Measurements from ENCODE around the gene BIN1.
"Not testable (repeated sequence)": the region's sequence is repeated elsewhere in the genome, so short reads cannot be mapped to it uniquely, and the experiment has no call there.

BIN1 gene

GRCh38 chr2:127029350-127030051 is 77.5 kb downstream of the BIN1 start:
- Histone ChIP-seq H3K4me3 (ENCODE audit: low read depth, low read length) (no peak overlapping the region), H3K23ac (ENCODE audit: low read length) (no peak overlapping the region), H3K27me3 (ENCODE audit: insufficient read depth, low read length) (no peaks in the 10 kb centered on the region), H2AFZ (ENCODE audit: insufficient read depth, low read length, poor library complexity) (no peak overlapping the region), H3K27ac (ENCODE audit: low read depth, low read length) (no peak overlapping the region), H3K79me2 (ENCODE audit: control insufficient read depth, insufficient read depth, low read length, poor library complexity) (no peaks in the 10 kb centered on the region), H2BK120ac (ENCODE audit: insufficient read depth, low read length, poor library complexity) (no peak overlapping the region), H3K18ac (ENCODE audit: low read length) (no peak overlapping the region), H3K4me1 (ENCODE audit: control insufficient read depth in 1 of 2, insufficient read depth in 2 of 2, low read length in 2 of 2) (peaks cover 5 to 7% of the 10 kb centered on the region in 2 experiments), H3K79me1 (ENCODE audit: low read length) (peaks cover 2% of the 10 kb centered on the region), H3K36me3 (ENCODE audit: control insufficient read depth in 1 of 2, insufficient read depth in 2 of 2, low read length in 2 of 2) (no peaks in the 10 kb centered on the region), H2BK5ac (ENCODE audit: low read depth, low read length, poor library complexity) (no peak overlapping the region), H2AK5ac (ENCODE audit: low read length) (no peak overlapping the region), H3K9ac (ENCODE audit: low read length) (no peak overlapping the region), H4K8ac (ENCODE audit: low read depth, low read length) (no peak overlapping the region), H3K4me2 (ENCODE audit: low read length) (no peak overlapping the region), H4K91ac (ENCODE audit: low read depth, low read length) (no peak overlapping the region), H3K4ac (ENCODE audit: low read depth, low read length) (no peak overlapping the region), H3K14ac (ENCODE audit: low read length) (no peak overlapping the region), H4K12ac (ENCODE audit: low read depth, low read length) (no peak overlapping the region), H3K9me3 (ENCODE audit: insufficient read depth, low read depth, low read length) (no peaks in the 10 kb centered on the region), H2BK12ac (ENCODE audit: low read length) (no peak overlapping the region)
- no CpG with 5 or more reads among the region's 5 CpGs for WGBS (ENCODE audit: extremely low coverage, insufficient coverage, insufficient read length)
- DNase-seq, result no peak

DNA sequence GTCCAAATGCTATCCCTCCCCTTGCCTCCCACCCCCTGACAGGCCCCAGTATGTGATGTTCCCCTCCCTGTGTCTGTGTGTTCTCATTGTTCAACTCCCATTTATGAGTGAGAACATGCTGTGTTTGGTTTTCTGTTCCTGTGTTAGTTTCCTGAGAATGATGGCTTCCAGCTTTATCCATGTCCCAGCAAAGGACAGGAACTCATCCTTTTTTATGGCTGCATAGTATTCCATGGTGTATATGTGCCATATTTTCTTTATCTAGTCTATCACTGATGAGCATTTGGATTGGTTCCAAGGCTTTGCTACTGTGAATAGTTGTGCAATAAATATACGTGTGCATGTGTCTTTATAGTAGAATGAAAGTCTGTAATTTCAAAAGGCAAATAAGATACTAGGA is 78.2 kb downstream of the BIN1 start:
- H3K4me3 ChIP-seq (ENCODE audit: low read depth, low read length); H4K8ac ChIP-seq (ENCODE audit: low read depth, low read length); H3K79me1 ChIP-seq (ENCODE audit: low read length); H3K4me1 ChIP-seq (ENCODE audit: control insufficient read depth in 1 of 2, insufficient read depth in 2 of 2, low read length in 2 of 2); H3K36me3 ChIP-seq (ENCODE audit: control insufficient read depth in 1 of 2, insufficient read depth in 2 of 2, low read length in 2 of 2); H2BK5ac ChIP-seq (ENCODE audit: low read depth, low read length, poor library complexity); H4K12ac ChIP-seq (ENCODE audit: low read depth, low read length); H3K79me2 ChIP-seq (ENCODE audit: control insufficient read depth, insufficient read depth, low read length, poor library complexity); H2BK120ac ChIP-seq (ENCODE audit: insufficient read depth, low read length, poor library complexity); H2AFZ ChIP-seq (ENCODE audit: insufficient read depth, low read length, poor library complexity); H3K14ac ChIP-seq (ENCODE audit: low read length); H3K9ac ChIP-seq (ENCODE audit: low read length); H2AK5ac ChIP-seq (ENCODE audit: low read length); H3K4me2 ChIP-seq (ENCODE audit: low read length); H3K23ac ChIP-seq (ENCODE audit: low read length); H4K91ac ChIP-seq (ENCODE audit: low read depth, low read length); H3K27me3 ChIP-seq (ENCODE audit: insufficient read depth, low read length); H2BK12ac ChIP-seq (ENCODE audit: low read length); H3K27ac ChIP-seq (ENCODE audit: low read depth, low read length); H3K4ac ChIP-seq (ENCODE audit: low read depth, low read length); DNase-seq; H3K18ac ChIP-seq (ENCODE audit: low read length); H3K9me3 ChIP-seq (ENCODE audit: insufficient read depth, low read depth, low read length): not testable (repeated sequence)
- no CpG with 5 or more reads among the region's 1 CpG for WGBS (ENCODE audit: extremely low coverage, insufficient coverage, insufficient read length)

- H3K79me2 ChIP-seq (ENCODE audit: control insufficient read depth, insufficient read depth, low read length, poor library complexity), result no peaks in the 10 kb centered on the region
- H3K4me3 ChIP-seq (ENCODE audit: low read depth, low read length), result no peak overlapping the region
- no peak overlapping the region for H4K91ac ChIP-seq (ENCODE audit: low read depth, low read length)
- no peak overlapping the region for H4K12ac ChIP-seq (ENCODE audit: low read depth, low read length)
- no peak overlapping the region for H3K23ac ChIP-seq (ENCODE audit: low read length)
- H3K27ac ChIP-seq (ENCODE audit: low read depth, low read length), result no peak overlapping the region
- no peak overlapping the region for H2AK5ac ChIP-seq (ENCODE audit: low read length)
- H3K18ac ChIP-seq (ENCODE audit: low read length), result no peak overlapping the region
- no peaks in the 10 kb centered on the region for H3K9me3 ChIP-seq (ENCODE audit: insufficient read depth, low read depth, low read length)
- peaks cover 5 to 7% of the 10 kb centered on the region in 2 experiments for H3K4me1 ChIP-seq (ENCODE audit: control insufficient read depth in 1 of 2, insufficient read depth in 2 of 2, low read length in 2 of 2)
- peaks cover 2% of the 10 kb centered on the region for H3K79me1 ChIP-seq (ENCODE audit: low read length)
- no peak for DNase-seq
- H3K9ac ChIP-seq (ENCODE audit: low read length), result no peak overlapping the region
- no peak overlapping the region for H3K4ac ChIP-seq (ENCODE audit: low read depth, low read length)
- H3K36me3 ChIP-seq (ENCODE audit: control insufficient read depth in 1 of 2, insufficient read depth in 2 of 2, low read length in 2 of 2), result no peaks in the 10 kb centered on the region
- no peak overlapping the region for H3K14ac ChIP-seq (ENCODE audit: low read length)
- H3K4me2 ChIP-seq (ENCODE audit: low read length), result no peak overlapping the region
- no peak overlapping the region for H4K8ac ChIP-seq (ENCODE audit: low read depth, low read length)
- H2BK5ac ChIP-seq (ENCODE audit: low read depth, low read length, poor library complexity), result no peak overlapping the region
- H2BK120ac ChIP-seq (ENCODE audit: insufficient read depth, low read length, poor library complexity), result no peak overlapping the region
- H2BK12ac ChIP-seq (ENCODE audit: low read length), result no peak overlapping the region
- WGBS (ENCODE audit: extremely low coverage, insufficient coverage, insufficient read length), result no CpG with 5 or more reads among the region's 2 CpGs
- no peaks in the 10 kb centered on the region for H3K27me3 ChIP-seq (ENCODE audit: insufficient read depth, low read length)
- no peak overlapping the region for H2AFZ ChIP-seq (ENCODE audit: insufficient read depth, low read length, poor library complexity)
Measured at GRCh38 chr2:127027715-127028114, 79.2 kb downstream of the BIN1 start.

DNA sequence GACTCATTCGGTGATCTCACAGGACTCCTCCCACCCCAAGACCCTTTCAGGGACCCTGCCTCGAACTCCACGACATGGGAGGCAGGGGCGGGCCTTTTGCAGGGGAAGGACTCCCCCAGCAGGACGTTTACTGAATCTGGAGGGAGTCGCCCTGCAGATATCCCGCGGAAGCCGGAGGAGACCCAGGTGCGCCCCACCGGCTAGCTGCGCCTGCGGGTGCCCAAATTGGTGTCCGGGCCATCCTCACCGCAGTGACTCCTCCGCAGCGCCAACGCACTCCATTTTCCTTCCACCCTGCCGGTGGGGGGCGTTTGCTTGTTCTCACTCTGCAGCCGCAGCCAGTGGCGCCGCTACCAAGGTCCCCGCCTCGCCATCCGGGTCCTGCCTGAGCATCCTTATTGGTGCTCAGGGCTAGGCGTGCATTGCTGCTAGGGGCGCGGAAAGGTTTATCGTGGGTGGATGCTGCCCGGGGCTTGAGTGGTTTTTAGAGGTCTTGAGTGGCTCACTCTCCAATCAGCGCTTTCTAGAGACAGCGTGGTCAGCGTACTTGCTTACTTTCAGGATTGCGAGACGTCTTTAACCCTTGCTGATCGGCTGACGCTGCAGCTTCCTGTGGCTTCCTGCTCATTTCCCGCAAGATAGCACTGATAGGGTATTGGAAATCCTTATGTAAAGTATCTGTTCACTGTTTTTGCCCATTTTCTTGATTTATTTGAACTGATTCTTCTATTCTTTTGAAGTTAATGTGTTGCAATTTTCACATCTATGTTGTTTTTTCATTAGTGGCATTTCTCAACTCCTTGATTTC is 81.4 kb downstream of the BIN1 start:
- Histone ChIP-seq H2AK5ac (ENCODE audit: low read length) (no peak overlapping the region), H3K18ac (ENCODE audit: low read length) (no peak overlapping the region), H2BK120ac (ENCODE audit: insufficient read depth, low read length, poor library complexity) (no peak overlapping the region), H3K79me1 (ENCODE audit: low read length) (peaks cover 2% of the 10 kb centered on the region), H3K9me3 (ENCODE audit: insufficient read depth, low read depth, low read length) (no peaks in the 10 kb centered on the region), H3K4ac (ENCODE audit: low read depth, low read length) (no peak overlapping the region), H3K23ac (ENCODE audit: low read length) (no peak overlapping the region), H3K36me3 (ENCODE audit: control insufficient read depth in 1 of 2, insufficient read depth in 2 of 2, low read length in 2 of 2) (no peaks in the 10 kb centered on the region), H3K4me1 (ENCODE audit: control insufficient read depth in 1 of 2, insufficient read depth in 2 of 2, low read length in 2 of 2) (peaks cover 5 to 7% of the 10 kb centered on the region in 2 experiments), H2BK12ac (ENCODE audit: low read length) (no peak overlapping the region), H3K79me2 (ENCODE audit: control insufficient read depth, insufficient read depth, low read length, poor library complexity) (no peaks in the 10 kb centered on the region), H2AFZ (ENCODE audit: insufficient read depth, low read length, poor library complexity) (peak overlapping the region; percentile 56), H3K14ac (ENCODE audit: low read length) (no peak overlapping the region), H3K4me3 (ENCODE audit: low read depth, low read length) (peak overlapping the region; percentile 68), H4K8ac (ENCODE audit: low read depth, low read length) (peak overlapping the region; percentile 6), H3K4me2 (ENCODE audit: low read length) (peak overlapping the region; percentile 74), H4K91ac (ENCODE audit: low read depth, low read length) (no peak overlapping the region), H3K27me3 (ENCODE audit: insufficient read depth, low read length) (no peaks in the 10 kb centered on the region), H3K27ac (ENCODE audit: low read depth, low read length) (no peak overlapping the region), H3K9ac (ENCODE audit: low read length) (no peak overlapping the region), H4K12ac (ENCODE audit: low read depth, low read length) (peak overlapping the region; percentile 3), H2BK5ac (ENCODE audit: low read depth, low read length, poor library complexity) (no peak overlapping the region)
- DNase-seq, result peak; percentile 10 to 36
- WGBS (ENCODE audit: extremely low coverage, insufficient coverage, insufficient read length), result no CpG with 5 or more reads among the region's 39 CpGs
